ENCODE results near the gene DOK4.
"Not testable (repeated sequence)": the region's sequence is repeated elsewhere in the genome, so short reads cannot be mapped to it uniquely, and the experiment has no call there.

Gene DOK4

GRCh38 chr16:57512296-57513001, 26.2 kb upstream of the DOK4 start:
- Mint-ChIP-seq H3K4me3 (no peak overlapping the region), H3K4me1 (ENCODE audit: low read depth) (no peaks in the 10 kb centered on the region), H3K36me3 (ENCODE audit: low read depth) (no peaks in the 10 kb centered on the region), H3K9me3 (no peaks in the 10 kb centered on the region), H3K27ac (no peak overlapping the region), H3K27me3 (no peaks in the 10 kb centered on the region)

- Mint-ChIP-seq H3K27me3 (no peaks in the 10 kb centered on the region), H3K4me3 (no peak overlapping the region), H3K27ac (no peak overlapping the region), H3K4me1 (ENCODE audit: low read depth) (no peaks in the 10 kb centered on the region), H3K9me3 (no peaks in the 10 kb centered on the region), H3K36me3 (ENCODE audit: low read depth) (no peaks in the 10 kb centered on the region)
Measured at GRCh38 chr16:57510016-57510871, 24.0 kb upstream of the DOK4 start.

- no peaks in the 10 kb centered on the region for H3K9me3 Mint-ChIP-seq
- H3K4me3 Mint-ChIP-seq: no peak overlapping the region
- no peak overlapping the region for H3K27ac Mint-ChIP-seq
- H3K36me3 Mint-ChIP-seq (ENCODE audit: low read depth): no peaks in the 10 kb centered on the region
- H3K27me3 Mint-ChIP-seq: no peaks in the 10 kb centered on the region
- no peaks in the 10 kb centered on the region for H3K4me1 Mint-ChIP-seq (ENCODE audit: low read depth)
Measured at GRCh38 chr16:57509231-57509923, 23.1 kb upstream of the DOK4 start.

GRCh38 chr16:57508035-57508425, 21.7 kb upstream of the DOK4 start:
- H3K9me3 Mint-ChIP-seq: no peaks in the 10 kb centered on the region
- H3K4me3 Mint-ChIP-seq: no peak overlapping the region
- no peaks in the 10 kb centered on the region for H3K4me1 Mint-ChIP-seq (ENCODE audit: low read depth)
- no peak overlapping the region for H3K27ac Mint-ChIP-seq
- no peaks in the 10 kb centered on the region for H3K36me3 Mint-ChIP-seq (ENCODE audit: low read depth)
- no peaks in the 10 kb centered on the region for H3K27me3 Mint-ChIP-seq

GRCh38 chr16:57507136-57508034, 21.1 kb upstream of the DOK4 start:
- no peaks in the 10 kb centered on the region for H3K4me1 Mint-ChIP-seq (ENCODE audit: low read depth)
- H3K9me3 Mint-ChIP-seq: no peaks in the 10 kb centered on the region
- no peaks in the 10 kb centered on the region for H3K36me3 Mint-ChIP-seq (ENCODE audit: low read depth)
- no peak overlapping the region for H3K27ac Mint-ChIP-seq
- no peaks in the 10 kb centered on the region for H3K27me3 Mint-ChIP-seq
- no peak overlapping the region for H3K4me3 Mint-ChIP-seq

- Mint-ChIP-seq H3K4me1 (ENCODE audit: low read depth) (no peaks in the 10 kb centered on the region), H3K4me3 (no peak overlapping the region), H3K27me3 (no peaks in the 10 kb centered on the region), H3K36me3 (ENCODE audit: low read depth) (no peaks in the 10 kb centered on the region), H3K9me3 (no peaks in the 10 kb centered on the region), H3K27ac (no peak overlapping the region)
Measured at GRCh38 chr16:57505169-57505568, 18.9 kb upstream of the DOK4 start.

DNA sequence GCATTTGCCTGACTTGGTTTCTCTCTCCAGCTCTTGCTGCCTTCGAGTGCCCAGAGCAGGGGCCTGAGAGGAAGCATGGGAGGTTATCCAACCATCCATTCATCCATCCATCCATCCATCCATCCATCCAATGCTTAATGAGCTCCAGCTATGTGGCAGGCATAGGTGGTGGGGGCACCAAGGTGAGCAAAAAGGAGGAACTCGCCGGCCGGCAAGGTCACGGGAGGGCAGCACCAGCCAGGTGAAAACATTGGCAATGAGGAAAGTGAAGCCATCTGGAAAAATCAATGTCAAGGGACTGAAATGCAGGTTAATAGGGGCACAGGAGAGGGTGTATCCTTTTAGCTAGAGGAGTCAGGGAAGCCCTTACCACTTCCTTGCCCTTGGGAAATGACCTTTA, 18.2 kb upstream of the DOK4 start:
- no peaks in the 10 kb centered on the region for H3K27me3 Mint-ChIP-seq
- no peaks in the 10 kb centered on the region for H3K9me3 Mint-ChIP-seq
- H3K36me3 Mint-ChIP-seq (ENCODE audit: low read depth): no peaks in the 10 kb centered on the region
- no peaks in the 10 kb centered on the region for H3K4me1 Mint-ChIP-seq (ENCODE audit: low read depth)
- no peak overlapping the region for H3K27ac Mint-ChIP-seq
- no peak overlapping the region for H3K4me3 Mint-ChIP-seq

GRCh38 chr16:57504001-57504400, 17.7 kb upstream of the DOK4 start:
- no peaks in the 10 kb centered on the region for H3K27me3 Mint-ChIP-seq
- H3K36me3 Mint-ChIP-seq (ENCODE audit: low read depth): no peaks in the 10 kb centered on the region
- H3K9me3 Mint-ChIP-seq: no peaks in the 10 kb centered on the region
- no peak overlapping the region for H3K27ac Mint-ChIP-seq
- no peaks in the 10 kb centered on the region for H3K4me1 Mint-ChIP-seq (ENCODE audit: low read depth)
- no peak overlapping the region for H3K4me3 Mint-ChIP-seq

- Mint-ChIP-seq H3K27me3 (no peaks in the 10 kb centered on the region), H3K4me3 (no peak overlapping the region), H3K36me3 (ENCODE audit: low read depth) (no peaks in the 10 kb centered on the region), H3K27ac (no peak overlapping the region), H3K9me3 (no peaks in the 10 kb centered on the region), H3K4me1 (ENCODE audit: low read depth) (no peaks in the 10 kb centered on the region)
Measured at GRCh38 chr16:57503366-57503765, 17.1 kb upstream of the DOK4 start.

GRCh38 chr16:57502048-57502775, 15.9 kb upstream of the DOK4 start:
- H3K4me1 Mint-ChIP-seq (ENCODE audit: low read depth): no peaks in the 10 kb centered on the region
- H3K36me3 Mint-ChIP-seq (ENCODE audit: low read depth): no peaks in the 10 kb centered on the region
- H3K27ac Mint-ChIP-seq: no peak overlapping the region

GRCh38 chr16:57501492-57501891, 15.2 kb upstream of the DOK4 start:
- H3K27ac Mint-ChIP-seq: no peak overlapping the region
- no peaks in the 10 kb centered on the region for H3K27me3 Mint-ChIP-seq
- H3K4me3 Mint-ChIP-seq: no peak overlapping the region
- no peaks in the 10 kb centered on the region for H3K4me1 Mint-ChIP-seq (ENCODE audit: low read depth)
- H3K9me3 Mint-ChIP-seq: no peaks in the 10 kb centered on the region
- no peaks in the 10 kb centered on the region for H3K36me3 Mint-ChIP-seq (ENCODE audit: low read depth)

More at GRCh38 chr16:57502048-57502775, 15.9 kb upstream of the DOK4 start:
- Mint-ChIP-seq H3K27me3 (no peaks in the 10 kb centered on the region), H3K9me3 (no peaks in the 10 kb centered on the region), H3K4me3 (no peak overlapping the region)

GRCh38 chr16:57500578-57501111, 14.4 kb upstream of the DOK4 start:
- Mint-ChIP-seq H3K27me3 (no peaks in the 10 kb centered on the region), H3K9me3 (no peaks in the 10 kb centered on the region), H3K4me3 (no peak overlapping the region), H3K27ac (peak overlapping the region; percentile 7), H3K4me1 (ENCODE audit: low read depth) (no peaks in the 10 kb centered on the region), H3K36me3 (ENCODE audit: low read depth) (no peaks in the 10 kb centered on the region)

GRCh38 chr16:57499941-57500340, 13.6 kb upstream of the DOK4 start:
- not testable (repeated sequence) for H3K4me1 Mint-ChIP-seq (ENCODE audit: low read depth); H3K9me3 Mint-ChIP-seq; H3K4me3 Mint-ChIP-seq; H3K36me3 Mint-ChIP-seq (ENCODE audit: low read depth); H3K27ac Mint-ChIP-seq; H3K27me3 Mint-ChIP-seq

GRCh38 chr16:57498031-57498430, 11.7 kb upstream of the DOK4 start:
- no peaks in the 10 kb centered on the region for H3K4me1 Mint-ChIP-seq (ENCODE audit: low read depth)
- H3K27me3 Mint-ChIP-seq: no peaks in the 10 kb centered on the region
- no peak overlapping the region for H3K27ac Mint-ChIP-seq
- H3K4me3 Mint-ChIP-seq: no peak overlapping the region
- no peaks in the 10 kb centered on the region for H3K36me3 Mint-ChIP-seq (ENCODE audit: low read depth)
- H3K9me3 Mint-ChIP-seq: no peaks in the 10 kb centered on the region
